ENCODE results near the gene GMEB1.

The GMEB1 gene, protein sequence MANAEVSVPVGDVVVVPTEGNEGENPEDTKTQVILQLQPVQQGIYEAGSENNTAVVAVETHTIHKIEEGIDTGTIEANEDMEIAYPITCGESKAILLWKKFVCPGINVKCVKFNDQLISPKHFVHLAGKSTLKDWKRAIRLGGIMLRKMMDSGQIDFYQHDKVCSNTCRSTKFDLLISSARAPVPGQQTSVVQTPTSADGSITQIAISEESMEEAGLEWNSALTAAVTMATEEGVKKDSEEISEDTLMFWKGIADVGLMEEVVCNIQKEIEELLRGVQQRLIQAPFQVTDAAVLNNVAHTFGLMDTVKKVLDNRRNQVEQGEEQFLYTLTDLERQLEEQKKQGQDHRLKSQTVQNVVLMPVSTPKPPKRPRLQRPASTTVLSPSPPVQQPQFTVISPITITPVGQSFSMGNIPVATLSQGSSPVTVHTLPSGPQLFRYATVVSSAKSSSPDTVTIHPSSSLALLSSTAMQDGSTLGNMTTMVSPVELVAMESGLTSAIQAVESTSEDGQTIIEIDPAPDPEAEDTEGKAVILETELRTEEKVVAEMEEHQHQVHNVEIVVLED

GRCh38 chr1:28668191-28668955 lies at the start of gene GMEB1:
TSS of gene GMEB1 (plus strand) at chr1:28668784. CDS start at chr1:28683613, 14,829 bp downstream.
- Histone ChIP-seq H3K27me3 (replicated peaks) (no peaks in the 10 kb centered on the region), H3K4me3 (ENCODE audit: low read depth, low read length) (peak within 1 kb of the TSS; percentile 79), H3K27ac (peak within 1 kb of the TSS; percentile 93), H3K36me3 (replicated peaks) (no peaks in the 10 kb centered on the region)
- DNase-seq, result peak; percentile 56
- TF ChIP-seq CTCF (IDR thresholded peaks at IDR 0.05; ENCODE audit: low read depth, low read length, missing control alignments), result no peak
- in situ Hi-C loops (cut with HindIII; ENCODE audit: low pct_ligation_motif_present, low sequenced_read_pairs), result no loop called here

GRCh38 chr1:28631713-28632112 lies 36.9 kb upstream of the GMEB1 start:
- in situ Hi-C loops (cut with HindIII; ENCODE audit: low pct_ligation_motif_present, low sequenced_read_pairs), result no loop called here
- Histone ChIP-seq H3K27ac (no peak overlapping the region), H3K4me3 (ENCODE audit: low read depth, low read length) (no peak overlapping the region), H3K27me3 (replicated peaks) (no peaks in the 10 kb centered on the region), H3K36me3 (replicated peaks) (no peaks in the 10 kb centered on the region)
- DNase-seq, result no peak
- no peak for TF ChIP-seq CTCF (IDR thresholded peaks at IDR 0.05; ENCODE audit: low read depth, low read length, missing control alignments)

- no peak for DNase-seq
- Histone ChIP-seq H3K36me3 (replicated peaks) (no peaks in the 10 kb centered on the region), H3K27me3 (replicated peaks) (no peaks in the 10 kb centered on the region), H3K27ac (no peak overlapping the region), H3K4me3 (ENCODE audit: low read depth, low read length) (no peak overlapping the region)
- TF ChIP-seq CTCF (IDR thresholded peaks at IDR 0.05; ENCODE audit: low read depth, low read length, missing control alignments), result no peak
- in situ Hi-C loops (cut with HindIII; ENCODE audit: low pct_ligation_motif_present, low sequenced_read_pairs), result no loop called here
Observed at GRCh38 chr1:28632560-28632959, 36.0 kb upstream of the GMEB1 start.

GRCh38 chr1:28640766-28641165 lies 27.8 kb upstream of the GMEB1 start:
- Histone ChIP-seq H3K27ac (no peak overlapping the region), H3K36me3 (replicated peaks) (no peaks in the 10 kb centered on the region), H3K27me3 (replicated peaks) (no peaks in the 10 kb centered on the region), H3K4me3 (ENCODE audit: low read depth, low read length) (no peak overlapping the region)
- in situ Hi-C loops (cut with HindIII; ENCODE audit: low pct_ligation_motif_present, low sequenced_read_pairs), result no loop called here
- peak; percentile 60 for TF ChIP-seq CTCF (IDR thresholded peaks at IDR 0.05; ENCODE audit: low read depth, low read length, missing control alignments)
- DNase-seq, result peak; percentile 22

- no peaks in the 10 kb centered on the region for H3K36me3 ChIP-seq (replicated peaks)
- H3K27ac ChIP-seq, result peak overlapping the region; percentile 81
- DNase-seq, result no peak
- H3K4me3 ChIP-seq (ENCODE audit: low read depth, low read length), result peak overlapping the region; percentile 95
- in situ Hi-C loops (cut with HindIII; ENCODE audit: low pct_ligation_motif_present, low sequenced_read_pairs), result no loop called here
- H3K27me3 ChIP-seq (replicated peaks), result no peaks in the 10 kb centered on the region
- TF ChIP-seq CTCF (IDR thresholded peaks at IDR 0.05; ENCODE audit: low read depth, low read length, missing control alignments), result no peak
Observed at GRCh38 chr1:28642056-28642846, 26.3 kb upstream of the GMEB1 start.
